Loucy (cell line): Measurements from ENCODE around the gene GLMP.

Experiments
- H2AFZ ChIP-seq: fragments of 200-600 bp; sonication (generic); 2 replicates; pipeline ENCODE4 v1.6.0; 2016; ENCODE audit warnings: antibody characterized with exemption, mild to moderate bottlenecking, low read length, moderate library complexity
- H3F3A ChIP-seq: fragments of 200-600 bp; 2 replicates; pipeline ENCODE4 v1.6.0; 2016; ENCODE audit warnings: antibody characterized with exemption, low read depth, mild to moderate bottlenecking
- H3K27me3 ChIP-seq: fragments of 200-600 bp; sonication (generic); 2 replicates; pipeline ENCODE4 v1.6.1; 2014; ENCODE audit warnings: low read length, mild to moderate bottlenecking; ENCODE audit not compliant: insufficient read depth, poor library complexity, severe bottlenecking
- H3K36me3 ChIP-seq: fragments of 200-600 bp; sonication (generic); 2 replicates; pipeline ENCODE4 v1.6.1; 2016; ENCODE audit warnings: low read length; ENCODE audit not compliant: insufficient read depth
- H3K4me1 ChIP-seq: fragments of 200-600 bp; sonication (generic); 2 replicates; pipeline ENCODE4 v1.5.1; 2014; ENCODE audit warnings: low read length, mild to moderate bottlenecking; ENCODE audit not compliant: insufficient read depth, poor library complexity, severe bottlenecking
- H3K4me2 ChIP-seq: fragments of 200-600 bp; sonication (generic); 2 replicates; pipeline ENCODE4 v1.6.0; 2014; ENCODE audit warnings: antibody characterized with exemption, low read length, low read depth, mild to moderate bottlenecking; ENCODE audit not compliant: poor library complexity, severe bottlenecking
- H3K4me3 ChIP-seq: fragments of 200-600 bp; sonication (generic); 2 replicates; pipeline ENCODE4 v1.5.1; 2014; ENCODE audit warnings: low read length, mild to moderate bottlenecking, mixed read lengths; ENCODE audit not compliant: poor library complexity, severe bottlenecking
- H3K79me2 ChIP-seq: fragments of 200-600 bp; sonication (generic); 2 replicates; pipeline ENCODE4 v1.6.1; 2014; ENCODE audit warnings: low read length; ENCODE audit not compliant: insufficient read depth
- H3K9ac ChIP-seq: fragments of 200-600 bp; sonication (generic); 2 replicates; pipeline ENCODE4 v1.6.0; 2014; ENCODE audit warnings: mild to moderate bottlenecking, low read depth, low read length, moderate library complexity; ENCODE audit not compliant: poor library complexity, severe bottlenecking
- H3K9me2 ChIP-seq: fragments of 200-600 bp; sonication (generic); replicated peaks from 2 replicates; pipeline ENCODE4 v1.6.1; 2016; ENCODE audit warnings: low read depth, low read length, mixed read lengths
- H3K9me3 ChIP-seq: fragments of 200-600 bp; sonication (generic); 2 replicates; pipeline ENCODE4 v1.6.1; 2014; ENCODE audit warnings: mild to moderate bottlenecking, antibody characterized with exemption, low read length, low read depth; ENCODE audit not compliant: insufficient read depth
- H4K20me1 ChIP-seq: fragments of 200-600 bp; sonication (generic); 2 replicates; pipeline ENCODE4 v1.6.0; 2014; ENCODE audit warnings: antibody characterized with exemption, low read length, mild to moderate bottlenecking; ENCODE audit not compliant: insufficient read depth, poor library complexity, severe bottlenecking
- EZH2phosphoT487 ChIP-seq: fragments of 200-600 bp; IDR thresholded peaks from 2 replicates; pipeline ENCODE4 v1.6.1; 2018; ENCODE audit warnings: antibody characterized with exemption, mild to moderate bottlenecking, moderate library complexity, borderline replicate concordance
- TF ChIP-seq, protein P1 (sequence below): fragments of 200-600 bp; sonication (generic); conservative IDR thresholded peaks from 2 replicates; pipeline ENCODE4 v1.5.1; 2014; ENCODE audit warnings: mild to moderate bottlenecking, antibody characterized with exemption, low read length

Gene GLMP

DNA sequence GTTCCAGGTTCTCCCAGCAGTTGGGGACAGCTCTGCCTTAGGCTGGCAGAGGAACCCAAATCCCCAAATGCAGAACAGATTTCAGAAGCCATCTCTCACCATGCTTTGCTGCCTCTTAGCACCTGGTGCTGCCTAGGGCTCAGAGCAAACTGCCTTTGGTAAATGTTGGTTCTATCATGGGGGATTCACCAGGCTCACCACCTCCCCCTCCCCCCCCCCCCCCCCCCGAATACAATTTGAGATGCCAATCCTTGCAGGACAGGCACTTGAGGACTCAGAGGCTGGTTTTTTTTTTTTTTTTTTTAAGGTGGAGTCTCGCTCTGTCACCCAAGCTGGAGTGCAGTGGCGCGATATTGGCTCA is 47.2 kb downstream of the GLMP start:
- Histone ChIP-seq H4K20me1 (no peaks in the 10 kb centered on the region), H3K9ac (no peak overlapping the region), H2AFZ (no peak overlapping the region), H3K36me3 (peaks cover 44% of the 10 kb centered on the region), H3K9me3 (no peaks in the 10 kb centered on the region), H3K4me3 (no peak overlapping the region), H3K27me3 (no peaks in the 10 kb centered on the region), H3K4me1 (peaks cover 25% of the 10 kb centered on the region), H3K9me2 (no peaks in the 10 kb centered on the region), H3F3A (peaks cover 9% of the 10 kb centered on the region), H3K79me2 (no peaks in the 10 kb centered on the region; the same call in 1 of the 2 replicates), H3K4me2 (no peak overlapping the region)
- TF ChIP-seq EZH2phosphoT487, result no peak
- TF ChIP-seq, protein P1, sequence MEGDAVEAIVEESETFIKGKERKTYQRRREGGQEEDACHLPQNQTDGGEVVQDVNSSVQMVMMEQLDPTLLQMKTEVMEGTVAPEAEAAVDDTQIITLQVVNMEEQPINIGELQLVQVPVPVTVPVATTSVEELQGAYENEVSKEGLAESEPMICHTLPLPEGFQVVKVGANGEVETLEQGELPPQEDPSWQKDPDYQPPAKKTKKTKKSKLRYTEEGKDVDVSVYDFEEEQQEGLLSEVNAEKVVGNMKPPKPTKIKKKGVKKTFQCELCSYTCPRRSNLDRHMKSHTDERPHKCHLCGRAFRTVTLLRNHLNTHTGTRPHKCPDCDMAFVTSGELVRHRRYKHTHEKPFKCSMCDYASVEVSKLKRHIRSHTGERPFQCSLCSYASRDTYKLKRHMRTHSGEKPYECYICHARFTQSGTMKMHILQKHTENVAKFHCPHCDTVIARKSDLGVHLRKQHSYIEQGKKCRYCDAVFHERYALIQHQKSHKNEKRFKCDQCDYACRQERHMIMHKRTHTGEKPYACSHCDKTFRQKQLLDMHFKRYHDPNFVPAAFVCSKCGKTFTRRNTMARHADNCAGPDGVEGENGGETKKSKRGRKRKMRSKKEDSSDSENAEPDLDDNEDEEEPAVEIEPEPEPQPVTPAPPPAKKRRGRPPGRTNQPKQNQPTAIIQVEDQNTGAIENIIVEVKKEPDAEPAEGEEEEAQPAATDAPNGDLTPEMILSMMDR, result no peak

DNA sequence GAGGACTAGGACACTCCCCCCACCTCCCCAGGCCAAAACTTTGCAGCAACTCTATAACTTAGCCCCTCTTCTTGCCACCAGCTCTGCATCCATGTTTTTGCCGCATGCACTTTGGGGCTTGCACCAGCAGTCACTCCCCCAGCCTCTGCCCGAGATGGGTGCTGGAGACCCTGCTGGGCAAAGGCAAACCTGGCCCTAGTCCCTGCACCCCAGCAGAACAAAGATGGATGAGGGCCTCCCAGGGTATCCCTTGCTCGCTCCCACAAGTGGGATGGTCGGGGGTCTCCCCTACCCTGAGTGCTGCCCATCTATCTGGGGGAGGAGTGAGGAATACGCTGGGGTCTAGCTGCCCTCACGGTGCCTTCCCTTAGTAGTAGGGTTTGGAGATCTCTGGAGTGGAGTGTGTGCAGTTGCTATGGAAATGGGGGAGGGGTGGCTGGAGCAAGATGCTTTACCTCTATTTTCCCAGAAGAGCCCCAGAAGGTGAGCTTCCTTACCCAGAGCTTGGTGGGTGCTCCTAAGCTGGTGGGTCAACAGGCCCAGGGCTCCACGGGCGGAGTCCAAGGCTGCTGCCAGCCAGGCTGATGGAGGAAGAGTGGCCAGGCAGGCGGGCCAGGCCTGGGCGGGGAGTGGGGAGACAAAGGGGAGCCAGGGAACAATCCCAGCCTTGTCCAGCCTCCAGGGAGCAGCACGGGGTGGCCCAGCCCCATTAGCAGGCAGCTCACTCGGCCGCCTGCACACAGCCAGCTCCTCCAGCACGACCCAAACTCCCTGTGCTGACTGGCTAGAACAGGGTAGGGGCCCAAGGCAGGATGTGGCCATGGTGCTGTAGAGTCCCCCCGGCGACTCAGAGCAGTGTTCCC is 47.8 kb downstream of the GLMP start, which contains the start of gene PAQR6:
PAQR6 (minus strand) TSS at position 597 of the 863 bp plus-strand sequence. CDS start 1,325 bp downstream, outside the sequence.
- no peaks in the 10 kb centered on the region for H4K20me1 ChIP-seq

DNA sequence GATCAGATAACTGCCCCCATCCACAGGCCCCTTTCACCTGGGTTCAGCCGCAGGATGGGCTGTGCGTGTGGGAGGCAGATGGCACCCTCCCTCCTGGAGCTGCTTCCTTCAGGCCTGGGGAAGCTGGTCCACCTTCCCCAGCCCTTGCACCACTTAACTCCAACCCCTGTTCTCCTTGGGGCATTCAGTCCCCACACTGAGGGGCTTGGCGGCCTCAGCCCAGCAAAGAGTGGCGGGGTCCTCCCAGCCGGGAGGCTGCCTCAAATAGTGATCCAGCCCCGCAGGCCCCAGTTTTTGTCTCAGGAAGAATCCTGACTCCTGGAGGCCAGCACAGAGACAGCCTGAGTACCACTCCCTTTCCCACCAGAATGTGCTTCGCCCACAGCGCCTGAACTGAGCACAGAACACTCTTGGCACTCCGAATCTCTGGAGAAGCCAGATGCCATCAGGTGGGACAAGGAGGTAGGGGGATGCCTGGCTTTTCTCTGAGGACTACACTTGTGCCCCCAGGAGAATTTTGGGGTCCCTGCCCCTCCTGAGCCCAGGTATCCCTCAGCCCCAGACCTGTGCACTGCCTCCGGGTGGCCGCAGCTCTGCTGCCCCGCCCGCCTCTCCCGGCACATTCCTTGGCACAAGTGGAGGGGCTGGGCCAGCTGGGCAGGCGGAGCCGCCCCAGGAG is 48.6 kb downstream of the GLMP start:
- Histone ChIP-seq H4K20me1 (no peaks in the 10 kb centered on the region), H3K9me2 (no peaks in the 10 kb centered on the region), H3K4me2 (no peak overlapping the region)

More for the DNA sequence above, 47.8 kb downstream of the GLMP start, which contains the start of gene PAQR6:
- no peaks in the 10 kb centered on the region for H3K9me2 ChIP-seq
- H3K9me3 ChIP-seq, result no peaks in the 10 kb centered on the region
- no peak within 1 kb of the TSS for H3K4me2 ChIP-seq
- H3K79me2 ChIP-seq, result no peaks in the 10 kb centered on the region; the same call in 1 of the 2 replicates
- H3K36me3 ChIP-seq, result peaks cover 38% of the 10 kb centered on the region
- H2AFZ ChIP-seq, result no peak within 1 kb of the TSS
- H3K4me1 ChIP-seq, result peaks cover 22% of the 10 kb centered on the region
- H3K27me3 ChIP-seq, result no peaks in the 10 kb centered on the region
- peaks cover 9% of the 10 kb centered on the region for H3F3A ChIP-seq
- no peak within 1 kb of the TSS for H3K9ac ChIP-seq
- TF ChIP-seq EZH2phosphoT487, result no peak
- TF ChIP-seq, protein P1, result no peak
- no peak within 1 kb of the TSS for H3K4me3 ChIP-seq

More for the DNA sequence above, 48.6 kb downstream of the GLMP start:
- no peaks in the 10 kb centered on the region for H3K9me3 ChIP-seq
- H3K9ac ChIP-seq, result no peak overlapping the region
- TF ChIP-seq, protein P1, result no peak
- TF ChIP-seq EZH2phosphoT487, result no peak
- peaks cover 14% of the 10 kb centered on the region for H3K4me1 ChIP-seq
- H3K79me2 ChIP-seq, result no peaks in the 10 kb centered on the region; the same call in 1 of the 2 replicates
- no peak overlapping the region for H3K4me3 ChIP-seq
- H2AFZ ChIP-seq, result no peak overlapping the region
- H3K36me3 ChIP-seq, result peaks cover 30% of the 10 kb centered on the region; the same call in 1 of the 2 replicates
- no peaks in the 10 kb centered on the region for H3K27me3 ChIP-seq
- H3F3A ChIP-seq, result peaks cover 2% of the 10 kb centered on the region
